ENCODE results near the gene KCNE3.

DNA sequence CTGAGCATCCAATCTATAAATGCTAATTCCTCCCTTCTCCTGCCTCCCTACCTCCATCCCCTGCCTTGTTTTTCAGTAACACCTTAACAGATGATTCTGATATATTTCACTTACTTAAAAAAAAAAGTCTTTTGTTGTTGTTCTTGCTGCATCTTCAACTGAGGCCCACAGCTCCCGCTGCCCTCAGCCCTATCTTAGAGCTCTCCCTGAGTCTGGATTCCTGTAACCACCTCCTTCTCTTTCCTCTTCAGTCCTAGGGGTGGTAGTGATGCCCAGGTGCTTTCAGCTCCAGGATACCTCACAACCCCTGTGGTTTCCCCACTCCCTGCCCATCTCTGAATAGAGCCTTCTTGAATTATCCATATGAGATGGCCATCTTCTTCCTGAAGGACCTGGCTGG lies 3.7 kb upstream of the KCNE3 start:
- TF ChIP-seq EZH2 (IDR thresholded peaks at IDR 0.05) (no peak), POLR2A (IDR thresholded peaks at IDR 0.05; ENCODE audit: borderline replicate concordance, extremely low read depth, insufficient read depth, insufficient read length) (no peak), ELF1 (IDR thresholded peaks at IDR 0.05; ENCODE audit: borderline replicate concordance, low read depth) (no peak), RAD21 (IDR thresholded peaks at IDR 0.05; ENCODE audit: low read depth) (no peak), SP1 (IDR thresholded peaks at IDR 0.05; ENCODE audit: low read depth) (no peak)
- TF ChIP-seq, protein P1, sequence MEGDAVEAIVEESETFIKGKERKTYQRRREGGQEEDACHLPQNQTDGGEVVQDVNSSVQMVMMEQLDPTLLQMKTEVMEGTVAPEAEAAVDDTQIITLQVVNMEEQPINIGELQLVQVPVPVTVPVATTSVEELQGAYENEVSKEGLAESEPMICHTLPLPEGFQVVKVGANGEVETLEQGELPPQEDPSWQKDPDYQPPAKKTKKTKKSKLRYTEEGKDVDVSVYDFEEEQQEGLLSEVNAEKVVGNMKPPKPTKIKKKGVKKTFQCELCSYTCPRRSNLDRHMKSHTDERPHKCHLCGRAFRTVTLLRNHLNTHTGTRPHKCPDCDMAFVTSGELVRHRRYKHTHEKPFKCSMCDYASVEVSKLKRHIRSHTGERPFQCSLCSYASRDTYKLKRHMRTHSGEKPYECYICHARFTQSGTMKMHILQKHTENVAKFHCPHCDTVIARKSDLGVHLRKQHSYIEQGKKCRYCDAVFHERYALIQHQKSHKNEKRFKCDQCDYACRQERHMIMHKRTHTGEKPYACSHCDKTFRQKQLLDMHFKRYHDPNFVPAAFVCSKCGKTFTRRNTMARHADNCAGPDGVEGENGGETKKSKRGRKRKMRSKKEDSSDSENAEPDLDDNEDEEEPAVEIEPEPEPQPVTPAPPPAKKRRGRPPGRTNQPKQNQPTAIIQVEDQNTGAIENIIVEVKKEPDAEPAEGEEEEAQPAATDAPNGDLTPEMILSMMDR (IDR thresholded peaks at IDR 0.05 in 2 of 3, conservative IDR thresholded peaks at IDR 0.05 in 1 of 3; ENCODE audit: borderline replicate concordance in 1 of 3, insufficient read depth in 1 of 3, low read depth in 2 of 3, low read length in 2 of 3): no peak
- TF ChIP-seq, protein P2, sequence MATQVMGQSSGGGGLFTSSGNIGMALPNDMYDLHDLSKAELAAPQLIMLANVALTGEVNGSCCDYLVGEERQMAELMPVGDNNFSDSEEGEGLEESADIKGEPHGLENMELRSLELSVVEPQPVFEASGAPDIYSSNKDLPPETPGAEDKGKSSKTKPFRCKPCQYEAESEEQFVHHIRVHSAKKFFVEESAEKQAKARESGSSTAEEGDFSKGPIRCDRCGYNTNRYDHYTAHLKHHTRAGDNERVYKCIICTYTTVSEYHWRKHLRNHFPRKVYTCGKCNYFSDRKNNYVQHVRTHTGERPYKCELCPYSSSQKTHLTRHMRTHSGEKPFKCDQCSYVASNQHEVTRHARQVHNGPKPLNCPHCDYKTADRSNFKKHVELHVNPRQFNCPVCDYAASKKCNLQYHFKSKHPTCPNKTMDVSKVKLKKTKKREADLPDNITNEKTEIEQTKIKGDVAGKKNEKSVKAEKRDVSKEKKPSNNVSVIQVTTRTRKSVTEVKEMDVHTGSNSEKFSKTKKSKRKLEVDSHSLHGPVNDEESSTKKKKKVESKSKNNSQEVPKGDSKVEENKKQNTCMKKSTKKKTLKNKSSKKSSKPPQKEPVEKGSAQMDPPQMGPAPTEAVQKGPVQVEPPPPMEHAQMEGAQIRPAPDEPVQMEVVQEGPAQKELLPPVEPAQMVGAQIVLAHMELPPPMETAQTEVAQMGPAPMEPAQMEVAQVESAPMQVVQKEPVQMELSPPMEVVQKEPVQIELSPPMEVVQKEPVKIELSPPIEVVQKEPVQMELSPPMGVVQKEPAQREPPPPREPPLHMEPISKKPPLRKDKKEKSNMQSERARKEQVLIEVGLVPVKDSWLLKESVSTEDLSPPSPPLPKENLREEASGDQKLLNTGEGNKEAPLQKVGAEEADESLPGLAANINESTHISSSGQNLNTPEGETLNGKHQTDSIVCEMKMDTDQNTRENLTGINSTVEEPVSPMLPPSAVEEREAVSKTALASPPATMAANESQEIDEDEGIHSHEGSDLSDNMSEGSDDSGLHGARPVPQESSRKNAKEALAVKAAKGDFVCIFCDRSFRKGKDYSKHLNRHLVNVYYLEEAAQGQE (IDR thresholded peaks at IDR 0.05; ENCODE audit: low read depth): no peak

Measured in HCT116 (cell line).